Lung (tissue), 12 donors: Measurements from ENCODE around the gene HS6ST2. TPM values are rescaled to one million over a fixed set of nuclear protein-coding genes. Genes with fewer than 3 reads are reported as not detected.

Experiments
- ATAC-seq: fragments of 200-7000 bp; cut with Tn5 transposase; one replicate; pipeline ENCODE4 v1.9.1; 2020; ENCODE audit warnings: moderate number of reproducible peaks; ENCODE audit not compliant: insufficient read depth, low FRiP score
- DNase-seq, 3 donors: peaks; one replicate each; pipeline ENCODE4 v3.0.0-alpha.2; 2013 to 2017
- H3K27ac ChIP-seq, 2 donors: one replicate each; pipeline ENCODE4 v1.5.1; 2013; ENCODE audit warnings: mild to moderate bottlenecking in 2 of 2, moderate library complexity in 2 of 2, control low read depth in 1 of 2, inconsistent platforms in 1 of 2, low read depth in 1 of 2, low read length in 1 of 2
- H3K27me3 ChIP-seq, 3 donors: one replicate each; pipeline ENCODE4 v1.5.1; 2013; ENCODE audit warnings: low read length in 2 of 3; ENCODE audit not compliant: control insufficient read depth in 3 of 3, insufficient read depth in 3 of 3
- H3K36me3 ChIP-seq, 4 donors: one replicate each; pipeline ENCODE4 v1.5.1; 2013; ENCODE audit warnings: low read length in 4 of 4, mild to moderate bottlenecking in 1 of 4, moderate library complexity in 1 of 4; ENCODE audit not compliant: control insufficient read depth in 4 of 4, insufficient read depth in 4 of 4
- H3K4me1 ChIP-seq, 5 donors: one replicate each; pipeline ENCODE4 v1.5.1; 2013; ENCODE audit warnings: low read length in 5 of 5, mild to moderate bottlenecking in 2 of 5, moderate library complexity in 1 of 5; ENCODE audit not compliant: control insufficient read depth in 5 of 5, insufficient read depth in 5 of 5
- H3K4me3 ChIP-seq: one replicate; pipeline ENCODE4 v1.5.1; 2013; ENCODE audit warnings: mild to moderate bottlenecking, control low read depth, moderate library complexity
- H3K9ac ChIP-seq, 2 donors: one replicate each; pipeline ENCODE4 v1.5.1; 2013; ENCODE audit warnings: low read length in 2 of 2, control low read depth in 1 of 2; ENCODE audit not compliant: insufficient read depth in 1 of 2
- H3K9me3 ChIP-seq, 4 donors: one replicate each; pipeline ENCODE4 v1.5.1; 2013; ENCODE audit warnings: low read length in 3 of 4, mild to moderate bottlenecking in 1 of 4, moderate library complexity in 1 of 4; ENCODE audit not compliant: control insufficient read depth in 4 of 4, insufficient read depth in 3 of 4
- CTCF ChIP-seq: IDR thresholded peaks from 2 replicates; pipeline ENCODE4 v1.5.1; 2012; ENCODE audit warnings: mild to moderate bottlenecking; ENCODE audit errors: control extremely low read depth, extremely low read depth
- WGBS, 2 donors: extraction: QIAGEN DNeasy Blood & Tissue Kit; methylation state at CpG; one replicate each; pipeline ENCODE4 v1.1.7; 2013; 5-methylcytosine and 5-hydroxymethylcytosine counted together
- polyA plus RNA-seq, 2 donors: library from polyadenylated mRNA; stranded (reverse); fragments of 200-250 nt; gene quantifications; one replicate each; pipeline ENCODE4 v1.2.1, GENCODE V29; 2013
- total RNA-seq, 2 donors: library from RNA; depleted of rRNA in 1 of 2; stranded (reverse); fragments of >200 nt in 1 of 2; gene quantifications; one replicate each; pipeline ENCODE4 v1.2.1, GENCODE V29; 2014 to 2021
- donor health status: control.
- donor health status: control.
- donor health status: Bipolar disorder and iron deficiency.
- donor health status: healthy.
- donor health status: DM: yes; HTN: yes; CAD: no.

HS6ST2 gene
- total and polyA plus RNA-seq, 4 donors: 0.28 to 14.3 (median 2.2) TPM

- no peak for ATAC-seq
Observed at GRCh38 chrX:132821974-132822633, 136.3 kb downstream of the HS6ST2 start.

GRCh38 chrX:132820675-132821074 lies 137.8 kb downstream of the HS6ST2 start:
- no peak overlapping the region for H3K27ac ChIP-seq
- TF ChIP-seq CTCF: no peak
- H3K4me1 ChIP-seq: no peaks in the 10 kb centered on the region
- H3K27me3 ChIP-seq: peaks cover 6 to 17% (median 6%) of the 10 kb centered on the region in 3 donors
- WGBS, 2 donors: 77 to 90% methylated on average over 5 of the region's 5 CpGs
- H3K9me3 ChIP-seq: no peaks in the 10 kb centered on the region
- ATAC-seq (no peak), DNase-seq (no peak)
- H3K36me3 ChIP-seq: no peaks in the 10 kb centered on the region
- no peak overlapping the region for H3K4me3 ChIP-seq
- no peak overlapping the region for H3K9ac ChIP-seq

More at GRCh38 chrX:132821974-132822633, 136.3 kb downstream of the HS6ST2 start:
- no peak overlapping the region for H3K9ac ChIP-seq
- WGBS, 2 donors: 75 to 94% methylated on average over 2 to 3 of the region's 3 CpGs
- H3K27ac ChIP-seq: no peak overlapping the region
- H3K4me1 ChIP-seq: no peaks in the 10 kb centered on the region
- no peaks in the 10 kb centered on the region for H3K36me3 ChIP-seq
- no peak for DNase-seq
- no peaks in the 10 kb centered on the region for H3K9me3 ChIP-seq
- TF ChIP-seq CTCF: no peak
- no peak overlapping the region for H3K4me3 ChIP-seq
- H3K27me3 ChIP-seq: peaks cover 5 to 17% (median 6%) of the 10 kb centered on the region in 3 donors

- TF ChIP-seq CTCF: no peak
- ATAC-seq (no peak), DNase-seq (no peak)
- H3K4me1 ChIP-seq: no peaks in the 10 kb centered on the region
- WGBS, 2 donors: 68 to 89% methylated on average over 7 of the region's 7 CpGs
- H3K36me3 ChIP-seq: no peaks in the 10 kb centered on the region
- no peak overlapping the region for H3K4me3 ChIP-seq
- H3K27me3 ChIP-seq: peaks cover 6 to 25% (median 10%) of the 10 kb centered on the region in 3 donors
- no peaks in the 10 kb centered on the region for H3K9me3 ChIP-seq
- no peak overlapping the region for H3K27ac ChIP-seq
- H3K9ac ChIP-seq: no peak overlapping the region
Observed at GRCh38 chrX:132819711-132820264, 138.6 kb downstream of the HS6ST2 start.
